SU-DHL-6 (cell line): Measurements from ENCODE around the gene PCDHGA5.

Experiments
- CTCF ChIP-seq: fragments of 200-600 bp; sonication (generic); IDR thresholded peaks from one replicate; pipeline ENCODE4 v1.5.1; 2017; ENCODE audit warnings: antibody characterized with exemption, mild to moderate bottlenecking, low read length, moderate library complexity; ENCODE audit not compliant: insufficient read depth, poor library complexity, severe bottlenecking
- EZH2phosphoT487 ChIP-seq: fragments of 200-600 bp; sonication (generic), shearing (Covaris generic); conservative IDR thresholded peaks from 2 replicates; pipeline ENCODE4 v1.6.1; 2018; ENCODE audit warnings: mild to moderate bottlenecking, antibody characterized with exemption, low read length, moderate library complexity, mixed read lengths

GRCh38 chr5:141382469-141383294, 18.7 kb downstream of the PCDHGA5 start, which contains the start of gene PCDHGA7:
- TF ChIP-seq CTCF: peak; percentile 40
- TF ChIP-seq EZH2phosphoT487: no peak
